GM23248 (cell line): ENCODE data around the gene CCT3. TPM values are rescaled to one million over a fixed set of nuclear protein-coding genes. Genes with fewer than 3 reads are reported as not detected.

Experiments used
- DNase-seq: peaks from one replicate; pipeline ENCODE4 v3.0.0-alpha.2; 2015
- H2AFZ ChIP-seq: fragments of 200-600 bp; sonication (generic); 2 replicates; pipeline ENCODE4 v1.6.1; 2016; ENCODE audit warnings: antibody characterized with exemption
- H3F3A ChIP-seq: fragments of 200-600 bp; sonication (generic); 2 replicates; pipeline ENCODE4 v1.6.1; 2016; ENCODE audit warnings: mild to moderate bottlenecking, antibody characterized with exemption, mixed run types; ENCODE audit not compliant: insufficient read depth
- H3K27ac ChIP-seq: fragments of 200-600 bp; sonication (generic); 2 replicates; pipeline ENCODE4 v1.5.1; 2016; ENCODE audit warnings: mild to moderate bottlenecking
- H3K27me3 ChIP-seq: fragments of 200-600 bp; sonication (generic); replicated peaks from 2 replicates; pipeline ENCODE4 v1.6.1; 2016; ENCODE audit warnings: mild to moderate bottlenecking; ENCODE audit not compliant: insufficient read depth
- H3K36me3 ChIP-seq: fragments of 200-600 bp; sonication (generic); 2 replicates; pipeline ENCODE4 v1.6.1; 2016; ENCODE audit warnings: low read depth, mild to moderate bottlenecking
- H3K4me1 ChIP-seq: fragments of 200-600 bp; sonication (generic); 2 replicates; pipeline ENCODE4 v1.6.1; 2016; ENCODE audit warnings: mild to moderate bottlenecking; ENCODE audit not compliant: insufficient read depth
- H3K4me2 ChIP-seq: fragments of 200-600 bp; sonication (generic); one replicate; pipeline ENCODE4 v1.6.1; 2016; ENCODE audit warnings: mild to moderate bottlenecking; ENCODE audit not compliant: unreplicated experiment
- H3K4me3 ChIP-seq: fragments of 200-600 bp; sonication (generic); 2 replicates; pipeline ENCODE4 v1.5.1; 2016; ENCODE audit warnings: mild to moderate bottlenecking
- H3K79me2 ChIP-seq: fragments of 200-600 bp; sonication (generic); 2 replicates; pipeline ENCODE4 v1.6.1; 2016; ENCODE audit warnings: mild to moderate bottlenecking; ENCODE audit not compliant: insufficient read depth
- H3K9ac ChIP-seq: fragments of 200-600 bp; sonication (generic); 2 replicates; pipeline ENCODE4 v1.6.1; 2016; ENCODE audit warnings: mild to moderate bottlenecking
- H3K9me2 ChIP-seq: fragments of 200-600 bp; sonication (generic); 2 replicates; pipeline ENCODE4 v1.6.1; 2016; ENCODE audit warnings: mixed run types, mild to moderate bottlenecking, moderate library complexity; ENCODE audit not compliant: insufficient read depth
- H3K9me3 ChIP-seq: fragments of 200-600 bp; sonication (generic); one replicate; pipeline ENCODE4 v1.6.1; 2017; ENCODE audit warnings: low read depth
- H4K20me1 ChIP-seq: fragments of 200-600 bp; sonication (generic); 2 replicates; pipeline ENCODE4 v1.6.0; 2016; ENCODE audit not compliant: insufficient read depth
- EZH2 ChIP-seq: fragments of 200-600 bp; sonication (generic); IDR thresholded peaks from 2 replicates; pipeline ENCODE4 v1.6.1; 2018; ENCODE audit warnings: antibody characterized with exemption, mild to moderate bottlenecking; ENCODE audit not compliant: insufficient read depth, poor library complexity, severe bottlenecking
- EZH2phosphoT487 ChIP-seq: fragments of 200-600 bp; sonication (generic); IDR thresholded peaks from 2 replicates; pipeline ENCODE4 v1.6.1; 2018; ENCODE audit warnings: antibody characterized with exemption, moderate library complexity, mild to moderate bottlenecking, low read depth; ENCODE audit not compliant: insufficient read depth
- WGBS, 2 experiments: methylation state at CpG; one replicate each; pipeline ENCODE4 v1.1.6; 2015 to 2017; ENCODE audit warnings: low lambda C conversion rate in 2 of 2, low coverage in 1 of 2; ENCODE audit errors: missing lambda C conversion rate in 2 of 2; 5-methylcytosine and 5-hydroxymethylcytosine counted together
- in situ Hi-C: fragments of 300-500 bp; cut with MboI; formaldehyde crosslinking; loops from 2 replicates; pipeline ENCODE4 v1.15.0; 2020
- polyA plus RNA-seq: library from polyadenylated mRNA; unstranded; fragments of >200 nt; fragmentation: Nextera tagmentation; extraction: Ambion mirVana; gene quantifications from 2 replicates; pipeline ENCODE4 v1.2.1, GENCODE V29; 2016
- total RNA-seq: library from RNA; depleted of rRNA; stranded (reverse); fragments of >200 nt; shearing (Covaris generic); gene quantifications from 2 replicates; pipeline ENCODE4 v1.2.3, GENCODE V29; 2014; rRNA removed

CCT3 gene
- total RNA-seq: 248 and 307 TPM in 2 replicates
- 226 and 232 TPM in 2 replicates for polyA plus RNA-seq

- Histone ChIP-seq H3K4me1 (peaks cover 20% of the 10 kb centered on the region), H3K79me2 (peaks cover 46% of the 10 kb centered on the region), H3F3A (0 out of 2 replicates have a peak, but pooled peaks cover 7% of the 10 kb centered on the region), H3K4me2 (peak within 1 kb of the TSS; percentile 87), H3K9me3 (no peaks in the 10 kb centered on the region), H3K27me3 (no peaks in the 10 kb centered on the region), H4K20me1 (peaks cover 13% of the 10 kb centered on the region; the same call in 1 of the 2 replicates), H3K36me3 (peaks cover 23% of the 10 kb centered on the region), H3K9ac (peak within 1 kb of the TSS; percentile 87), H2AFZ (peak within 1 kb of the TSS; percentile 87), H3K27ac (peak within 1 kb of the TSS; percentile 56), H3K9me2 (no peaks in the 10 kb centered on the region), H3K4me3 (peak within 1 kb of the TSS; percentile 99)
- in situ Hi-C loops: no loop called here
- TF ChIP-seq EZH2 (no peak), EZH2phosphoT487 (no peak)
- 0 to 1% methylated on average over 47 of the region's 47 CpGs for WGBS, 2 experiments
- peak; percentile 100 for DNase-seq
Measured at GRCh38 chr1:156338180-156338976, at the start of gene CCT3, which contains the start of gene TSACC. TSS of gene CCT3 (minus strand) at chr1:156338292. CDS start at chr1:156338184, 108 bp downstream. TSS of gene TSACC (plus strand) at chr1:156338526. CDS start at chr1:156339758, 1,232 bp downstream.

- no peak overlapping the region for H2AFZ ChIP-seq
- DNase-seq: no peak
- no peaks in the 10 kb centered on the region for H3K36me3 ChIP-seq
- no peak for TF ChIP-seq EZH2
- TF ChIP-seq EZH2phosphoT487: no peak
- no peak overlapping the region for H3K27ac ChIP-seq
- H3K4me1 ChIP-seq: no peaks in the 10 kb centered on the region
- H3K9me3 ChIP-seq: no peaks in the 10 kb centered on the region
- H3K9me2 ChIP-seq: no peaks in the 10 kb centered on the region
- H3K9ac ChIP-seq: no peak overlapping the region
- H3F3A ChIP-seq: no peaks in the 10 kb centered on the region
- no peaks in the 10 kb centered on the region for H3K79me2 ChIP-seq
- H3K27me3 ChIP-seq: peaks cover 22% of the 10 kb centered on the region
- no peaks in the 10 kb centered on the region for H4K20me1 ChIP-seq
- no peak overlapping the region for H3K4me2 ChIP-seq
- in situ Hi-C loops: loop anchor here (10.0 kb wide), 2 partner anchors 57 to 217 kb away; partner anchors contain the start of gene GPATCH4
- WGBS, 2 experiments: 59 to 62% methylated on average over 15 of the region's 15 CpGs
- H3K4me3 ChIP-seq: no peak overlapping the region
Measured at GRCh38 chr1:156387870-156388173, 49.7 kb upstream of the CCT3 start.

- Histone ChIP-seq H3K9me3 (no peaks in the 10 kb centered on the region), H3K79me2 (no peaks in the 10 kb centered on the region), H3K9ac (no peak overlapping the region), H3K36me3 (no peaks in the 10 kb centered on the region), H3K27ac (no peak overlapping the region), H3F3A (no peaks in the 10 kb centered on the region), H2AFZ (no peak overlapping the region), H3K4me1 (no peaks in the 10 kb centered on the region), H4K20me1 (no peaks in the 10 kb centered on the region), H3K4me2 (no peak overlapping the region), H3K9me2 (no peaks in the 10 kb centered on the region), H3K4me3 (no peak overlapping the region), H3K27me3 (peaks cover 22% of the 10 kb centered on the region)
- TF ChIP-seq EZH2 (no peak), EZH2phosphoT487 (no peak)
- WGBS, 2 experiments: 86 to 93% methylated on average over 8 of the region's 8 CpGs
- DNase-seq: no peak
- in situ Hi-C loops: loop anchor here (10.0 kb wide), 2 partner anchors 58 to 218 kb away; partner anchors contain the start of gene GPATCH4
Measured at GRCh38 chr1:156386949-156387869, 49.1 kb upstream of the CCT3 start.

- Histone ChIP-seq H2AFZ (no peak overlapping the region), H3K4me2 (no peak overlapping the region), H3K27ac (no peak overlapping the region), H3K79me2 (no peaks in the 10 kb centered on the region), H3K27me3 (peaks cover 22% of the 10 kb centered on the region), H3K9me2 (no peaks in the 10 kb centered on the region), H3K4me3 (no peak overlapping the region), H4K20me1 (no peaks in the 10 kb centered on the region), H3K4me1 (no peaks in the 10 kb centered on the region), H3K9me3 (no peaks in the 10 kb centered on the region), H3K9ac (no peak overlapping the region), H3K36me3 (no peaks in the 10 kb centered on the region), H3F3A (no peaks in the 10 kb centered on the region)
- TF ChIP-seq EZH2phosphoT487: no peak
- WGBS, 2 experiments: 63 to 66% methylated on average over 6 of the region's 6 CpGs
- no peak for DNase-seq
- in situ Hi-C loops: loop anchor here (10.0 kb wide), 2 partner anchors 58 to 218 kb away; partner anchors contain the start of gene GPATCH4
Measured at GRCh38 chr1:156386134-156386901, 48.2 kb upstream of the CCT3 start.
